ENCODE data around the gene SLC29A2. TPM values are rescaled to one million over a fixed set of nuclear protein-coding genes. Genes with fewer than 3 reads are reported as not detected.

The SLC29A2 gene
- total and polyA plus RNA-seq, 2 donors (not counting 3 experiments of a cell fraction or from before 2014, with no cell fraction given), result 2.4 to 5.2 TPM

DNA sequence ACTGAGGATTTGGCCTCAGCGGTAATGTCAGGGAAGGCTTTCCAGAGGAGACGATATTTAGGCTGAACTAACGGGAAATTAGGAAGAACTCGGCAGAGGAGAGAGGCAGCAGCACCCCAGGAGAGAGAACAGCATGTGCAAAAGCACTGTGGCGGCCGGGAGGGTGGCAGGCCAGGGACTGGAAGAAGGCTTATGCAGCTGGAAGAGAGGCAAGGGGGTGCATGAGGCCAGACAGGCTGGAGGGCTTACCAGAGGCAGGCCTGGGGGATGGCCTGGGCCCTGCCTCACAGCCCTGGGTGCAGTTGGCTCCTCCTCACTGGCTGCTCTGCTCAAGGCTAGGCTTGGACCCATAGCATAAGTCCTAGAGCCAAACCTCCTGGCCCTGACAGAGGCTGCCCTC lies 41.6 kb upstream of the SLC29A2 start:
- Histone ChIP-seq H3K27ac (ENCODE audit: insufficient read depth, low read depth, low read length) (no peak overlapping the region), H3K9me3 (replicated peaks; ENCODE audit: control insufficient read depth, insufficient read depth, low read length) (no peaks in the 10 kb centered on the region), H3K79me2 (ENCODE audit: control insufficient read depth, insufficient read depth, low read length) (no peaks in the 10 kb centered on the region), H3K4me3 (replicated peaks in 1 of 3; ENCODE audit: insufficient read depth in 1 of 3, low read depth in 1 of 3, low read length in 3 of 3) (no peak overlapping the region), H2AFZ (ENCODE audit: low read depth, low read length) (no peak overlapping the region), H4K20me1 (replicated peaks; ENCODE audit: control insufficient read depth, extremely low read depth, insufficient read depth, low read length) (no peaks in the 10 kb centered on the region), H3K36me3 (ENCODE audit: control insufficient read depth in 2 of 2, extremely low read depth in 1 of 2, insufficient read depth in 2 of 2, low read length in 2 of 2) (no peaks in the 10 kb centered on the region), H3K27me3 (ENCODE audit: control insufficient read depth in 2 of 2, insufficient read depth in 2 of 2, low read length in 2 of 2) (peaks cover 8 to 13% of the 10 kb centered on the region in 2 experiments), H3K4me2 (ENCODE audit: insufficient read depth, low read length) (no peak overlapping the region), H3K9me1 (replicated peaks; ENCODE audit: control insufficient read depth, extremely low read depth, insufficient read depth, low read length) (no peaks in the 10 kb centered on the region), H3K9ac (replicated peaks; ENCODE audit: extremely low read depth, insufficient read depth, low read length) (no peak overlapping the region), H3K4me1 (ENCODE audit: control insufficient read depth, extremely low read depth, insufficient read depth, low read length) (no peaks in the 10 kb centered on the region)
- POLR2A ChIA-PET, result no interaction called here
- dilution Hi-C loops (cut with MboI; ENCODE audit: extremely low pct_ligation_motif_present, low sequenced_read_pairs) (no loop called here), intact Hi-C loops (cut with micrococcal nuclease) (no loop called here)
- no TSS peak for BruUV-seq (replicated peaks)
- FAIRE-seq (no peak), DNase-seq (ENCODE audit: low read depth, low spot score) (no peak)
- no peak for TF ChIP-seq POLR2AphosphoS5 (IDR thresholded peaks at IDR 0.05; ENCODE audit: insufficient read depth, low read depth, low read length)
- no peak for TF ChIP-seq FOS (IDR thresholded peaks at IDR 0.05; ENCODE audit: borderline replicate concordance, insufficient read depth, low read length)
- TF ChIP-seq, protein P1, sequence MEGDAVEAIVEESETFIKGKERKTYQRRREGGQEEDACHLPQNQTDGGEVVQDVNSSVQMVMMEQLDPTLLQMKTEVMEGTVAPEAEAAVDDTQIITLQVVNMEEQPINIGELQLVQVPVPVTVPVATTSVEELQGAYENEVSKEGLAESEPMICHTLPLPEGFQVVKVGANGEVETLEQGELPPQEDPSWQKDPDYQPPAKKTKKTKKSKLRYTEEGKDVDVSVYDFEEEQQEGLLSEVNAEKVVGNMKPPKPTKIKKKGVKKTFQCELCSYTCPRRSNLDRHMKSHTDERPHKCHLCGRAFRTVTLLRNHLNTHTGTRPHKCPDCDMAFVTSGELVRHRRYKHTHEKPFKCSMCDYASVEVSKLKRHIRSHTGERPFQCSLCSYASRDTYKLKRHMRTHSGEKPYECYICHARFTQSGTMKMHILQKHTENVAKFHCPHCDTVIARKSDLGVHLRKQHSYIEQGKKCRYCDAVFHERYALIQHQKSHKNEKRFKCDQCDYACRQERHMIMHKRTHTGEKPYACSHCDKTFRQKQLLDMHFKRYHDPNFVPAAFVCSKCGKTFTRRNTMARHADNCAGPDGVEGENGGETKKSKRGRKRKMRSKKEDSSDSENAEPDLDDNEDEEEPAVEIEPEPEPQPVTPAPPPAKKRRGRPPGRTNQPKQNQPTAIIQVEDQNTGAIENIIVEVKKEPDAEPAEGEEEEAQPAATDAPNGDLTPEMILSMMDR (IDR thresholded peaks at IDR 0.05; ENCODE audit: extremely low read depth in 1 of 2, insufficient read depth in 1 of 2, low read depth in 1 of 2, low read length in 2 of 2), result no peak
- TF ChIP-seq GATA2 (IDR thresholded peaks at IDR 0.05; ENCODE audit: insufficient read depth, insufficient read length, low read depth, low read length), result no peak
- no peak for TF ChIP-seq MYC (IDR thresholded peaks at IDR 0.05; ENCODE audit: low read depth, low read length)
- no peak for TF ChIP-seq POLR2A (IDR thresholded peaks at IDR 0.05; ENCODE audit: low read depth, low read length)
- TF ChIP-seq JUN (IDR thresholded peaks at IDR 0.05; ENCODE audit: borderline replicate concordance, insufficient read depth, insufficient read length, low read depth), result no peak
- TF ChIP-seq MAX (IDR thresholded peaks at IDR 0.05; ENCODE audit: insufficient read depth, insufficient read length), result no peak
- no peak for TF ChIP-seq EZH2 (IDR thresholded peaks at IDR 0.05; ENCODE audit: borderline replicate concordance, low read depth, low read length, severe bottlenecking)
- CTCF ChIA-PET, result interaction anchor here (7.1 kb wide), 1 partner anchor 17 kb away, joined by 87 read pairs; no protein-coding TSS in a partner anchor
